ENCODE results near the gene CLDN9.

Gene CLDN9

GRCh38 chr16:2996298-2996697, 16.4 kb upstream of the CLDN9 start:
- DNase-seq, result no peak

GRCh38 chr16:2999929-3000328, 12.8 kb upstream of the CLDN9 start:
- DNase-seq, result no peak

GRCh38 chr16:3000540-3000939, 12.2 kb upstream of the CLDN9 start:
- no peak for DNase-seq

- no peak for DNase-seq
Measured at GRCh38 chr16:3001316-3001715, 11.4 kb upstream of the CLDN9 start.

- DNase-seq, result peak; percentile 99
Measured at GRCh38 chr16:3003582-3004270, 9.0 kb upstream of the CLDN9 start.

- DNase-seq, result no peak
Measured at GRCh38 chr16:3004319-3004718, 8.4 kb upstream of the CLDN9 start.

- no peak for DNase-seq
Measured at GRCh38 chr16:3004781-3005284, 7.9 kb upstream of the CLDN9 start.

GRCh38 chr16:3007059-3007956, 5.4 kb upstream of the CLDN9 start:
- no peak for DNase-seq

GRCh38 chr16:3007957-3008689, 4.6 kb upstream of the CLDN9 start:
- DNase-seq, result peak; percentile 31 to 35

GRCh38 chr16:3008690-3009037, 4.1 kb upstream of the CLDN9 start:
- DNase-seq, result no peak

GRCh38 chr16:3009568-3010390, 2.9 kb upstream of the CLDN9 start:
- DNase-seq, result no peak

GRCh38 chr16:3010510-3010909, 2.2 kb upstream of the CLDN9 start:
- no peak for DNase-seq

GRCh38 chr16:3012246-3012645, 477 bp upstream of the CLDN9 start:
- DNase-seq, result no peak

GRCh38 chr16:3013491-3013951, 798 bp downstream of the CLDN9 start:
- DNase-seq, result no peak

GRCh38 chr16:3013998-3014690, 1.4 kb downstream of the CLDN9 start:
- no peak for DNase-seq

- DNase-seq, result no peak
Measured at GRCh38 chr16:3014971-3015370, 2.2 kb downstream of the CLDN9 start.

- no peak for DNase-seq
Measured at GRCh38 chr16:3015865-3016521, 3.3 kb downstream of the CLDN9 start.

- DNase-seq, result no peak
Measured at GRCh38 chr16:3017344-3017743, 4.6 kb downstream of the CLDN9 start.

- DNase-seq, result no peak
Measured at GRCh38 chr16:3017794-3018506, 5.2 kb downstream of the CLDN9 start, which contains the start of gene CLDN6. Gene CLDN6 (minus strand): TSS chr16:3018183. CDS start chr16:3016021, 2,162 bp downstream.

- no peak for DNase-seq
Measured at GRCh38 chr16:3019594-3020246, 7.0 kb downstream of the CLDN9 start.
